ENCODE data around the gene LRRC7.

Gene LRRC7

DNA sequence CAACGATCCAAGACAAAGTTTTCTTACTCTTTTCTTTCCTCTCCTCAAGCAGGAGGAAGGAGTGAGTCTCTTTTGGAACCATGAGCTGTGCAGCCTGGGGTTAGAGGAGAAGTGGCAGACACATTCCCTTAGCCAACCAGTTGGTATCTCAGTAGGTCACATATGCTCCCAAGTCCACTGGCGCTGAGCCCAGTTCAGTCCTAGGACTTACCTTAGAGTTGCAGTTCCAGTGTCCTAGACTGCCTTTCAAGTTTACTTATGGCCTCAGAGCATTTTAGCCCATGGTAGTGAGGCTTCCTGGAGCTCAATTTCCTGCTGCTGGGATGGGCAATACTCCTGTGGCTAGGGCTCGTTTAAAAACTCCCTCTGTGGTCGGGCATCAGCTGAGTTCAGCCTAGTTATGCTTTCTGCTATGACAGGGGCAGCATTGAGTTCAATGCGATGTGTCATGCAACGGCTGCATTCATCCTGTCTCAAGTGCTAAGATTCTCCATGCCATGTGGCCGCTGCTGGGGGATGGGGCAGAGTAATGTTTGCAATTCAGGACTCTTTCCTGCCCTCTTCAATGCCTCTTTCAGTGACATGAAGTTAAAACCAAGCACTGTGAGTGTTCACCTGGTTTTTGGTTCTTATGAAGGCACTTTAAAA is 103.8 kb downstream of the LRRC7 start:
- DNase-seq (ENCODE audit: low spot score): no peak

GRCh38 chr1:69673321-69673720 is 105.6 kb downstream of the LRRC7 start:
- TF ChIP-seq, protein P1, sequence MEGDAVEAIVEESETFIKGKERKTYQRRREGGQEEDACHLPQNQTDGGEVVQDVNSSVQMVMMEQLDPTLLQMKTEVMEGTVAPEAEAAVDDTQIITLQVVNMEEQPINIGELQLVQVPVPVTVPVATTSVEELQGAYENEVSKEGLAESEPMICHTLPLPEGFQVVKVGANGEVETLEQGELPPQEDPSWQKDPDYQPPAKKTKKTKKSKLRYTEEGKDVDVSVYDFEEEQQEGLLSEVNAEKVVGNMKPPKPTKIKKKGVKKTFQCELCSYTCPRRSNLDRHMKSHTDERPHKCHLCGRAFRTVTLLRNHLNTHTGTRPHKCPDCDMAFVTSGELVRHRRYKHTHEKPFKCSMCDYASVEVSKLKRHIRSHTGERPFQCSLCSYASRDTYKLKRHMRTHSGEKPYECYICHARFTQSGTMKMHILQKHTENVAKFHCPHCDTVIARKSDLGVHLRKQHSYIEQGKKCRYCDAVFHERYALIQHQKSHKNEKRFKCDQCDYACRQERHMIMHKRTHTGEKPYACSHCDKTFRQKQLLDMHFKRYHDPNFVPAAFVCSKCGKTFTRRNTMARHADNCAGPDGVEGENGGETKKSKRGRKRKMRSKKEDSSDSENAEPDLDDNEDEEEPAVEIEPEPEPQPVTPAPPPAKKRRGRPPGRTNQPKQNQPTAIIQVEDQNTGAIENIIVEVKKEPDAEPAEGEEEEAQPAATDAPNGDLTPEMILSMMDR (conservative IDR thresholded peaks at IDR 0.05; ENCODE audit: low read depth): no peak

More for the DNA sequence above, 103.8 kb downstream of the LRRC7 start:
- no peak overlapping the region for H3K27ac ChIP-seq
- ChIA-PET POLR2A (ENCODE audit: low non-redundant PET) (no interaction called here), CTCF (no interaction called here)
- TF ChIP-seq, protein P1 (conservative IDR thresholded peaks at IDR 0.05; ENCODE audit: low read depth): no peak

DNA sequence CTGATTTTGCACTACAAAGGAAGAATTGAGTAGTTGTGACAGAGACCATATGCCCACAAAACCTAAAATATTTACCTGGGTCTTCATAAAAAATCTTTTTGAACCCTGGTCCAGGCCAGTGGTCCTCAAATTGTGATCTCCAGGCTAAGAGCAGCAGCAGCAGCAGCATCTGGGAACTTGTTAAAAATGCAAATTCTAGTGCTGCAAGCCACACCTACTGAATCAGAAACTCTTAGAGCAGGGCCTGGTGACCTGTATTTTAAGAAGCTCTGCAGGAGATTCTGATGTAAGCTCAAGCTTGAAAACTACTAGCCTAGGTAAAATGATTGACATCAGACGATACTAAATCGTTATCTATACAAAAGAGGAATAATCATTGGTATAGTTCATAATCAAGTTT is 112.2 kb downstream of the LRRC7 start:
- H3K27ac ChIP-seq: no peak overlapping the region
- ChIA-PET POLR2A (ENCODE audit: low non-redundant PET) (no interaction called here), CTCF (no interaction called here)
- DNase-seq (ENCODE audit: low spot score): no peak
- TF ChIP-seq, protein P1 (conservative IDR thresholded peaks at IDR 0.05; ENCODE audit: low read depth): no peak

More at GRCh38 chr1:69673321-69673720, 105.6 kb downstream of the LRRC7 start:
- CTCF ChIA-PET: no interaction called here
- POLR2A ChIA-PET (ENCODE audit: low non-redundant PET): no interaction called here
- no peak overlapping the region for H3K27ac ChIP-seq
- DNase-seq (ENCODE audit: low spot score): no peak

DNA sequence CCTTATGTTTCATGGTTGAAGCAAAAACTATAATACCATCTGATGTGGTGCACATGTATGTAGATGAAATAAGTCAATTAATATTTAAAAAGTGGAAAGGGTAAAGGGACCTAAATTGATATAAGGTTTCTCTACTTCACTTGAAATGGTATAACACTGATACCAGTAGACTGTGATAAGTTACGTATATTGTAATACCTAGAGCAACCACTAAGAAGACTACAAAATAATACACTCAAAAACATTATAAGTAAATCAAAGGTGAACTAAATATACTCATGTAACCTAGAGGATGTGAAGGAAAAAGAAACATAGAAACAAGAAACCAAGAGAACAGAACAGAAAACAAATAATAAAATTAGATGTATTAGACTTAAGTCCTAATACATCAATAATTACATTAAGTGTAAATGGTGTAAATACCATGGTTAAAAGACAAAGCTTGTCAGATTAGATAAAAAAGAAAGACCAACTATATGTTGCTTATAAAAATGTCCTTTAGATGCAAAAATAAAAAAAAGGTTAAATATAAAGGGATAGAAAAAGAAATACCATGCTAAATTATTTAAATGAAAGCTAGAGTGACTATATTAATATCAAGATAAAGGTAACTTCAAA is 118.8 kb downstream of the LRRC7 start:
- no peak overlapping the region for H3K27ac ChIP-seq
- ChIA-PET CTCF (no interaction called here), POLR2A (ENCODE audit: low non-redundant PET) (no interaction called here)
- TF ChIP-seq, protein P1 (conservative IDR thresholded peaks at IDR 0.05; ENCODE audit: low read depth): no peak
- no peak for DNase-seq (ENCODE audit: low spot score)

GRCh38 chr1:69688193-69688592 is 120.5 kb downstream of the LRRC7 start:
- ChIA-PET CTCF (interaction anchor here (0.6 kb wide), 1 partner anchor 278 kb away, joined by 3 read pairs; no protein-coding TSS in a partner anchor), POLR2A (ENCODE audit: low non-redundant PET) (no interaction called here)
- no peak for DNase-seq (ENCODE audit: low spot score)
- TF ChIP-seq, protein P1 (conservative IDR thresholded peaks at IDR 0.05; ENCODE audit: low read depth): no peak
- no peak overlapping the region for H3K27ac ChIP-seq

- no peak for DNase-seq (ENCODE audit: low spot score)
- ChIA-PET POLR2A (ENCODE audit: low non-redundant PET) (no interaction called here), CTCF (interaction anchor here (0.6 kb wide), 1 partner anchor 398 kb away, joined by 4 read pairs; no protein-coding TSS in a partner anchor)
- TF ChIP-seq, protein P1 (conservative IDR thresholded peaks at IDR 0.05; ENCODE audit: low read depth): no peak
- no peak overlapping the region for H3K27ac ChIP-seq
Measured at GRCh38 chr1:69691179-69691578, 123.5 kb downstream of the LRRC7 start.
